Stimulated activated CD8-positive, alpha-beta memory T cell treated with anti-CD3 and anti-CD28 coated beads, Interleukin-15, amount 100 ng/mL, for 4 hours (primary cell): Measurements from ENCODE around the gene NHSL2.

Experiments
- DNase-seq, 2 donors: peaks; one replicate each; pipeline ENCODE4 v3.0.0-alpha.2; 2020; ENCODE audit warnings: low read depth in 2 of 2

The NHSL2 gene

GRCh38 chrX:72071213-72071612, 160.6 kb downstream of the NHSL2 start:
- no peak for DNase-seq

GRCh38 chrX:72073633-72074032, 163.0 kb downstream of the NHSL2 start:
- DNase-seq, result no peak

- no peak for DNase-seq
Observed at GRCh38 chrX:72078411-72078810, 167.8 kb downstream of the NHSL2 start.

- DNase-seq, result no peak
Observed at GRCh38 chrX:72079607-72080006, 169.0 kb downstream of the NHSL2 start.

- DNase-seq, result no peak
Observed at GRCh38 chrX:72080150-72080549, 169.5 kb downstream of the NHSL2 start.

GRCh38 chrX:72080800-72081199, 170.2 kb downstream of the NHSL2 start:
- no peak for DNase-seq

- no peak for DNase-seq
Observed at GRCh38 chrX:72081605-72082320, 171.1 kb downstream of the NHSL2 start.

GRCh38 chrX:72083291-72083690, 172.6 kb downstream of the NHSL2 start:
- DNase-seq, result no peak

- no peak for DNase-seq
Observed at GRCh38 chrX:72084114-72084513, 173.5 kb downstream of the NHSL2 start.

GRCh38 chrX:72086995-72087394, 176.3 kb downstream of the NHSL2 start:
- DNase-seq, result no peak

- no peak for DNase-seq
Observed at GRCh38 chrX:72088761-72089160, 178.1 kb downstream of the NHSL2 start.

GRCh38 chrX:72089254-72089653, 178.6 kb downstream of the NHSL2 start:
- DNase-seq, result no peak

GRCh38 chrX:72094894-72095293, 184.2 kb downstream of the NHSL2 start:
- DNase-seq, result peak; percentile 23 to 24

GRCh38 chrX:72095370-72095769, 184.7 kb downstream of the NHSL2 start:
- DNase-seq, result no peak

- DNase-seq, result no peak
Observed at GRCh38 chrX:72097098-72097497, 186.5 kb downstream of the NHSL2 start.

- no peak for DNase-seq
Observed at GRCh38 chrX:72100051-72100755, 189.6 kb downstream of the NHSL2 start.

- peak; percentile 36 to 37 for DNase-seq
Observed at GRCh38 chrX:72100824-72101351, 190.2 kb downstream of the NHSL2 start.

GRCh38 chrX:72101597-72102037, 191.0 kb downstream of the NHSL2 start:
- DNase-seq, result no peak

- DNase-seq, result no peak
Observed at GRCh38 chrX:72102126-72102525, 191.5 kb downstream of the NHSL2 start.

- no peak for DNase-seq
Observed at GRCh38 chrX:72102760-72103159, 192.1 kb downstream of the NHSL2 start.

GRCh38 chrX:72105436-72105835, 194.8 kb downstream of the NHSL2 start:
- peak in 1 of 2 donors; percentile 24 for DNase-seq

GRCh38 chrX:72107320-72107719, 196.7 kb downstream of the NHSL2 start:
- no peak for DNase-seq
